Esophagus muscularis mucosa (tissue), 4 donors: ENCODE data around the gene PDP2. TPM values are rescaled to one million over a fixed set of nuclear protein-coding genes. Genes with fewer than 3 reads are reported as not detected.
"Not testable (repeated sequence)": the region's sequence is repeated elsewhere in the genome, so short reads cannot be mapped to it uniquely, and the experiment has no call there.

Experiments used
- DNase-seq: peaks from one replicate; pipeline ENCODE4 v3.0.0-alpha.2; 2017; ENCODE audit errors: extremely low spot score
- H3K27ac ChIP-seq, 4 donors: fragments of 200-600 bp; sonication (generic); replicated peaks in 1 of 4; 1 replicate in 3 of 4; 2 replicates in 1 of 4; pipeline ENCODE4 v1.5.1; 2016 to 2019; ENCODE audit warnings: mild to moderate bottlenecking in 1 of 4
- H3K27me3 ChIP-seq, 4 donors: fragments of 200-600 bp; sonication (generic); one replicate each; pipeline versions ENCODE4 v1.5.1 to v1.6.0; 2016 to 2019
- H3K36me3 ChIP-seq, 4 donors: fragments of 200-600 bp; sonication (generic); one replicate each; pipeline ENCODE4 v1.5.1; 2016 to 2019
- H3K4me1 ChIP-seq, 4 donors: fragments of 200-600 bp; sonication (generic); one replicate each; pipeline ENCODE4 v1.5.1; 2016 to 2019
- H3K4me3 ChIP-seq, 4 donors: fragments of 200-600 bp; sonication (generic); 1 replicate in 2 of 4; 2 replicates in 2 of 4; pipeline ENCODE4 v1.5.1; 2016 to 2019; ENCODE audit warnings: mild to moderate bottlenecking in 4 of 4, moderate library complexity in 1 of 4
- H3K9me3 ChIP-seq, 4 donors: fragments of 200-600 bp; sonication (generic); 1 replicate in 3 of 4; 2 replicates in 1 of 4; pipeline ENCODE4 v1.5.1; 2016 to 2019
- EP300 ChIP-seq: sonication (generic); formaldehyde crosslinking; IDR thresholded peaks from one replicate; pipeline ENCODE4 v1.6.1; 2017; ENCODE audit warnings: antibody characterized with exemption
- POLR2A ChIP-seq: fragments of 450-650 bp; IDR thresholded peaks from one replicate; pipeline ENCODE4 v1.6.1; 2017; ENCODE audit warnings: antibody characterized with exemption, moderate library complexity, mild to moderate bottlenecking, low read depth
- POLR2AphosphoS5 ChIP-seq, 2 donors: sonication (generic); formaldehyde crosslinking; IDR thresholded peaks; one replicate each; pipeline ENCODE4 v1.6.1; 2017; ENCODE audit warnings: antibody characterized with exemption in 2 of 2
- WGBS: methylation state at CpG from one replicate; pipeline ENCODE4 v1.1.5; 2018; 5-methylcytosine and 5-hydroxymethylcytosine counted together
- intact Hi-C: fragments of 100-400 bp; cut with DNase I; formaldehyde crosslinking; loops from one replicate; pipeline ENCODE4 v1.15.1; 2023
- total RNA-seq, 4 donors: library from RNA; depleted of rRNA; stranded (reverse); fragments of >200 nt; gene quantifications; one replicate each; pipeline versions ENCODE4 v1.1.0 to v1.2.1, GENCODE V29; 2016
- TF ChIP-seq, protein P1 (sequence below), 3 experiments: fragments of 200-600 bp in 2 of 3; fragments of 450-650 bp in 1 of 3; sonication (generic) in 2 of 3; IDR thresholded peaks; one replicate each; pipeline ENCODE4 v1.5.1; 2017 to 2019; ENCODE audit warnings: antibody characterized with exemption in 3 of 3, mild to moderate bottlenecking in 2 of 3, moderate library complexity in 1 of 3

The PDP2 gene
- total RNA-seq, 4 donors from 2014 or later = 5.5 to 9.3 (median 7.6) TPM

DNA sequence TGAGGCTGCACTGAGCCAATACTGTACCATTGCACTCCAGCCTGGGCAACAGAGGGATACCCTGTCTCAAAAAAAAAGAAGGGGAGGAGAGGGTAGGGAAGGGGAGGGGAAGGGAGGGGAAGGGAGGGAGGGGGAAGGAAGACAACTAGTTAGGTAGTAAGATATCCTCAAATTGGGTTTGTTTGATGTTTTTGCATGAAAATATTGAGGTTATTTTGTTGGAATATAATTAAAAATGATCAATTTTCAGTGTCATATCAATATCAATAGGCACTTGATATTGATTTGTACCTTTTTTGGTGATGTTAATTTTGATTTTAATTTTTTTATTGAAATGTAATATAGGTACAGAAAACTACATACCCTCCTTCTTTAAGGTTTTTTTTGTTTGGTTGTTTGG lies 16.6 kb upstream of the PDP2 start:
- no peak overlapping the region for H3K27ac ChIP-seq
- intact Hi-C loops = no loop called here
- TF ChIP-seq, protein P1, sequence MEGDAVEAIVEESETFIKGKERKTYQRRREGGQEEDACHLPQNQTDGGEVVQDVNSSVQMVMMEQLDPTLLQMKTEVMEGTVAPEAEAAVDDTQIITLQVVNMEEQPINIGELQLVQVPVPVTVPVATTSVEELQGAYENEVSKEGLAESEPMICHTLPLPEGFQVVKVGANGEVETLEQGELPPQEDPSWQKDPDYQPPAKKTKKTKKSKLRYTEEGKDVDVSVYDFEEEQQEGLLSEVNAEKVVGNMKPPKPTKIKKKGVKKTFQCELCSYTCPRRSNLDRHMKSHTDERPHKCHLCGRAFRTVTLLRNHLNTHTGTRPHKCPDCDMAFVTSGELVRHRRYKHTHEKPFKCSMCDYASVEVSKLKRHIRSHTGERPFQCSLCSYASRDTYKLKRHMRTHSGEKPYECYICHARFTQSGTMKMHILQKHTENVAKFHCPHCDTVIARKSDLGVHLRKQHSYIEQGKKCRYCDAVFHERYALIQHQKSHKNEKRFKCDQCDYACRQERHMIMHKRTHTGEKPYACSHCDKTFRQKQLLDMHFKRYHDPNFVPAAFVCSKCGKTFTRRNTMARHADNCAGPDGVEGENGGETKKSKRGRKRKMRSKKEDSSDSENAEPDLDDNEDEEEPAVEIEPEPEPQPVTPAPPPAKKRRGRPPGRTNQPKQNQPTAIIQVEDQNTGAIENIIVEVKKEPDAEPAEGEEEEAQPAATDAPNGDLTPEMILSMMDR (IDR thresholded peaks at IDR 0.05) = no peak
- no peak for TF ChIP-seq POLR2AphosphoS5 (IDR thresholded peaks at IDR 0.05)
- no peak for TF ChIP-seq EP300
- TF ChIP-seq POLR2A = no peak
- no peak for DNase-seq
- H3K36me3 ChIP-seq = no peaks in the 10 kb centered on the region
- H3K9me3 ChIP-seq = no peaks in the 10 kb centered on the region
- H3K4me3 ChIP-seq = no peak overlapping the region
- no peaks in the 10 kb centered on the region for H3K27me3 ChIP-seq
- H3K4me1 ChIP-seq = peaks cover 6 to 20% (median 18%) of the 10 kb centered on the region in 4 donors

- Histone ChIP-seq H3K27me3 (no peaks in the 10 kb centered on the region), H3K36me3 (no peaks in the 10 kb centered on the region), H3K27ac (no peak overlapping the region), H3K4me1 (peaks cover 6 to 23% (median 15%) of the 10 kb centered on the region in 4 donors), H3K9me3 (no peaks in the 10 kb centered on the region), H3K4me3 (no peak overlapping the region)
- TF ChIP-seq, protein P1 (IDR thresholded peaks at IDR 0.05) = no peak
- no peak for TF ChIP-seq EP300
- TF ChIP-seq POLR2AphosphoS5 (IDR thresholded peaks at IDR 0.05) = no peak
- TF ChIP-seq POLR2A = no peak
- intact Hi-C loops = loop anchor here (5.0 kb wide), 2 partner anchors 262 to 462 kb away; no protein-coding TSS in a partner anchor
- DNase-seq = no peak
- WGBS = 88% methylated on average over 1 of the region's 1 CpG
Observed at GRCh38 chr16:66869424-66869823, 10.9 kb upstream of the PDP2 start.

DNA sequence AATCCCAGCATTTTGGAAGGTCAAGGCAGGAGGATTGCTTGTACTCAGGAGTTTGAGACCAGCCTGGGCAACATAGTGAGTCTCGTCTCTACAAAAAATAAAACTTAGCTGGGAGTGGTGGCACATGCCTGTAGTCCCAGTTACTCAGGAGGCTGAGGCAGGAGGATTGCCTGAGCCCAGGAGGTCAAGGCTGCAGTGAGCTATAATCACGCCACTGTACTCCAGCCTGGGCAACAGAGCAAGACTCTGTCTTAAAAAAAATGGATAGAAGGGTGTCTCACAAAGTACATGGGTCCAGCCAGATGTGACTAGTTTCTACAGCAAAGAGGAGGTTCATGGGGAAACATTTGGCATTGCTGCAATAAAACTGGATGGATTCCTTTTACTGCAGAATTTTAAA lies 9.0 kb upstream of the PDP2 start:
- H3K9me3 ChIP-seq, intact Hi-C loops, H3K4me3 ChIP-seq, H3K36me3 ChIP-seq, DNase-seq, H3K27ac ChIP-seq, H3K27me3 ChIP-seq: not testable (repeated sequence)
- peaks cover 6 to 23% (median 15%) of the 10 kb centered on the region in 4 donors for H3K4me1 ChIP-seq
- 100% methylated on average over 2 of the region's 2 CpGs for WGBS

DNA sequence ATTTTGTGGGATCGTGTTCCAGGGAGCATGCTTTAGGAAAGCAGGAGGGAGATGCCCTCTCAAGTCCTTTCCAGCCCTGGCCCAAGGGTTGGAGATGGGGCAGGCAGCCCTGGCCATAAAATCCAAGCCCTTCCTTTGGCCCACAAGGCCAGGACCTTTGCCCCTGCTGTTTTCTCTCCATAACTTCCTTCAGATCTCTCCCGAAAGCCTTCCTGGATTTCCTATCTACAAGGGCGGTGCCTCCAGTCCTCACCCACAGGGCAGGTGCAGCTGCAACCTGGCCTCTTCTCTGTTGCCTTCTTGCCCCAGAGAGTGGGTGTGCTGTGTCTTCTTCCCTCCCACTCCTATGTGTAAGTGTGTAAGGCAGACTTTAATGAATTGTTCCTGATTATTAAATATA lies 8.5 kb upstream of the PDP2 start:
- DNase-seq = no peak
- Histone ChIP-seq H3K27me3 (no peaks in the 10 kb centered on the region), H3K9me3 (no peaks in the 10 kb centered on the region), H3K4me3 (no peak overlapping the region), H3K4me1 (peaks cover 6 to 23% (median 15%) of the 10 kb centered on the region in 4 donors), H3K36me3 (no peaks in the 10 kb centered on the region), H3K27ac (no peak overlapping the region)
- WGBS = 100% methylated on average over 3 of the region's 3 CpGs
- intact Hi-C loops = no loop called here
- no peak for TF ChIP-seq EP300
- no peak for TF ChIP-seq POLR2A
- TF ChIP-seq, protein P1 (IDR thresholded peaks at IDR 0.05) = no peak
- no peak for TF ChIP-seq POLR2AphosphoS5 (IDR thresholded peaks at IDR 0.05)

DNA sequence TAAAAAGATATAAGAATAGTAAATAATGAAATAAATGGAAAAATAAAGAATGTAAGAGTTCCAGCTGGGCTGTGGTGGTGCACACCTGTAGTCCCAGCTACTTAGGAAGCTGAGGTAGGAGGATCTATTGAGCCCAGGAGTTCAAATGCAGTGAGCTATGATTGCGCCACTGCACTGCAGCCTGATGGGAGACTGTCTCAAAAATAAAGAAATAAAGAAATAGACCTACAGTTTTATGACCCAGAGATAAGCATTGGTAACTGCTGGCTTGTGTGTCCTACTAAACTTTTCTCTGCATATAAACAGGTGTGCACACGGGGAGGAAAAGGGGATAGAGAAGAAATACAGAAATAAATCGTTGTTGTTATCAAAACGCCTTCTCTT lies 7.8 kb upstream of the PDP2 start:
- WGBS = 65% methylated on average over 4 of the region's 4 CpGs

More for the DNA sequence above, 7.8 kb upstream of the PDP2 start:
- no peak for DNase-seq
- Histone ChIP-seq H3K4me1 (peaks cover 6 to 23% (median 15%) of the 10 kb centered on the region in 4 donors), H3K4me3 (peak overlapping the region; percentile 37 to 51 (median 44)), H3K27ac (peak overlapping the region in 3 of 4 donors; percentile 18 to 35 (median 34)), H3K36me3 (no peaks in the 10 kb centered on the region), H3K27me3 (no peaks in the 10 kb centered on the region), H3K9me3 (no peaks in the 10 kb centered on the region)
- no peak for TF ChIP-seq POLR2AphosphoS5 (IDR thresholded peaks at IDR 0.05)
- TF ChIP-seq EP300 = no peak
- TF ChIP-seq, protein P1 (IDR thresholded peaks at IDR 0.05) = no peak
- TF ChIP-seq POLR2A = no peak
- intact Hi-C loops = no loop called here
